Stomach (tissue), 9 donors: ENCODE measurements around the gene NOP56. TPM values are rescaled to one million over a fixed set of nuclear protein-coding genes. Genes with fewer than 3 reads are reported as not detected.

Experiments
- DNase-seq, 2 donors: peaks; one replicate each; pipeline versions ENCODE4 v3.0.0 to v3.0.0-alpha.2; 2013 to 2019
- H3K27ac ChIP-seq, 5 donors: fragments of 200-600 bp in 4 of 5; sonication (generic) in 4 of 5; one replicate each; pipeline ENCODE4 v1.5.1; 2013 to 2019; ENCODE audit warnings: mild to moderate bottlenecking in 1 of 5, moderate library complexity in 1 of 5
- H3K27me3 ChIP-seq, 3 donors: fragments of 200-600 bp; sonication (generic); one replicate each; pipeline ENCODE4 v1.5.1; 2017 to 2019; ENCODE audit warnings: mixed run types in 1 of 3
- H3K36me3 ChIP-seq, 4 donors: fragments of 200-600 bp; sonication (generic); 1 replicate in 3 of 4; 2 replicates in 1 of 4; pipeline ENCODE4 v1.5.1; 2016 to 2019
- H3K4me1 ChIP-seq, 4 donors: fragments of 200-600 bp; sonication (generic); one replicate each; pipeline ENCODE4 v1.5.1; 2016 to 2019
- H3K4me3 ChIP-seq, 4 donors: fragments of 200-600 bp; sonication (generic) in 3 of 4; one replicate each; pipeline ENCODE4 v1.5.1; 2016 to 2019; ENCODE audit warnings: mild to moderate bottlenecking in 1 of 4
- H3K9me3 ChIP-seq, 4 donors: fragments of 200-600 bp; sonication (generic); one replicate each; pipeline ENCODE4 v1.5.1; 2016 to 2019
- CTCF ChIP-seq, 7 experiments: fragments of 450-650 bp in 4 of 7; fragments of 200-600 bp in 3 of 7; sonication (generic) in 3 of 7; IDR thresholded peaks; one replicate each; pipeline ENCODE4 v1.5.1; 2016 to 2019; ENCODE audit warnings: antibody characterized with exemption in 7 of 7, control low read depth in 2 of 7, mild to moderate bottlenecking in 1 of 7
- EP300 ChIP-seq: sonication (generic); formaldehyde crosslinking; IDR thresholded peaks from one replicate; pipeline ENCODE4 v1.6.1; 2017; ENCODE audit warnings: antibody characterized with exemption
- POLR2A ChIP-seq, 4 donors: fragments of 450-650 bp; IDR thresholded peaks; one replicate each; pipeline ENCODE4 v1.6.1; 2016; ENCODE audit warnings: antibody characterized with exemption in 4 of 4, control low read depth in 2 of 4, mild to moderate bottlenecking in 1 of 4, moderate library complexity in 1 of 4
- POLR2AphosphoS5 ChIP-seq, 3 donors: sonication (generic); formaldehyde crosslinking; IDR thresholded peaks; one replicate each; pipeline ENCODE4 v1.6.1; 2016; ENCODE audit warnings: antibody characterized with exemption in 3 of 3
- WGBS, 5 donors: extraction: QIAGEN DNeasy Blood & Tissue Kit in 3 of 5; methylation state at CpG; one replicate each; pipeline versions ENCODE4 v1.1.5 to v1.1.7; 2013 to 2018; 5-methylcytosine and 5-hydroxymethylcytosine counted together
- intact Hi-C: fragments of 100-400 bp; cut with DNase I; formaldehyde crosslinking; loops from one replicate; pipeline ENCODE4 v1.15.1; 2023; ENCODE audit warnings: low total_unique reads
- polyA plus RNA-seq, 3 donors: library from polyadenylated mRNA; stranded (reverse); fragments of 200-250 nt; gene quantifications; one replicate each; pipeline ENCODE4 v1.2.3, GENCODE V29; 2013
- total RNA-seq, 5 donors: library from RNA; depleted of rRNA; stranded (reverse); fragments of >200 nt; gene quantifications; one replicate each; pipeline versions ENCODE4 v1.1.0 to v1.2.3, GENCODE V29; 2014 to 2016
- donor health status: healthy with polysubstance abuse.
- donor health status: Bipolar disorder and iron deficiency.
- donor health status: healthy.

NOP56 gene
- total and polyA plus RNA-seq, 8 donors = 42.4 to 157 (median 98.8) TPM

- peaks cover 0 to 5% (median 0%) of the 10 kb centered on the region in 4 donors for H3K4me1 ChIP-seq
- whole genome bisulfite sequencing, 5 donors = 50 to 100% (median 94%) methylated on average over 1 of the region's 1 CpG
- H3K9me3 ChIP-seq = no peaks in the 10 kb centered on the region
- H3K27me3 ChIP-seq = no peaks in the 10 kb centered on the region
- no peak for TF ChIP-seq EP300
- no peak for TF ChIP-seq POLR2AphosphoS5 (IDR thresholded peaks at IDR 0.05)
- no peak for TF ChIP-seq CTCF (IDR thresholded peaks at IDR 0.05)
- no peak for TF ChIP-seq POLR2A (IDR thresholded peaks at IDR 0.05)
- DNase-seq = no peak
- intact Hi-C loops = loop anchor here (10.0 kb wide), 1 partner anchor 109 kb away; the partner anchor contains the start of gene TMC2
- H3K27ac ChIP-seq = no peak overlapping the region
- peaks cover 0 to 15% (median 0%) of the 10 kb centered on the region in 4 donors for H3K36me3 ChIP-seq
- no peak overlapping the region for H3K4me3 ChIP-seq
Measured at GRCh38 chr20:2643708-2644107, 8.7 kb upstream of the NOP56 start.

- H3K36me3 ChIP-seq = peaks cover 38 to 42% (median 40%) of the 10 kb centered on the region in 4 donors
- H3K27ac ChIP-seq = peak overlapping the region; percentile 81 to 95 (median 91)
- intact Hi-C loops = no loop called here
- TF ChIP-seq CTCF (IDR thresholded peaks at IDR 0.05) = no peak
- no peak for TF ChIP-seq POLR2AphosphoS5 (IDR thresholded peaks at IDR 0.05)
- no peak for TF ChIP-seq EP300
- no peak for TF ChIP-seq POLR2A (IDR thresholded peaks at IDR 0.05)
- no peaks in the 10 kb centered on the region for H3K9me3 ChIP-seq
- H3K27me3 ChIP-seq = no peaks in the 10 kb centered on the region
- peak overlapping the region; percentile 88 to 100 (median 92) for H3K4me3 ChIP-seq
- WGBS, 5 donors = 0 to 2% (median 1%) methylated on average over 39 to 56 of the region's 56 CpGs
- H3K4me1 ChIP-seq = peaks cover 20 to 42% (median 32%) of the 10 kb centered on the region in 4 donors
- DNase-seq = no peak
Measured at GRCh38 chr20:2652724-2653555, 508 bp downstream of the NOP56 start.

GRCh38 chr20:2653556-2654383 lies 1.3 kb downstream of the NOP56 start:
- H3K4me3 ChIP-seq = peak overlapping the region; percentile 88 to 100 (median 92)
- no peak for DNase-seq
- H3K27ac ChIP-seq = peak overlapping the region in 3 of 5 donors; percentile 89 to 95 (median 92)
- no peaks in the 10 kb centered on the region for H3K27me3 ChIP-seq
- H3K4me1 ChIP-seq = peaks cover 20 to 42% (median 32%) of the 10 kb centered on the region in 4 donors
- intact Hi-C loops = no loop called here
- 20 to 29% (median 24%) methylated on average over 24 of the region's 24 CpGs for WGBS, 5 donors
- no peaks in the 10 kb centered on the region for H3K9me3 ChIP-seq
- TF ChIP-seq POLR2A (IDR thresholded peaks at IDR 0.05) (no peak), CTCF (IDR thresholded peaks at IDR 0.05) (no peak), EP300 (no peak), POLR2AphosphoS5 (IDR thresholded peaks at IDR 0.05) (no peak)
- peaks cover 47 to 50% (median 49%) of the 10 kb centered on the region in 4 donors for H3K36me3 ChIP-seq

GRCh38 chr20:2654384-2654822 lies 2.0 kb downstream of the NOP56 start:
- Histone ChIP-seq H3K9me3 (no peaks in the 10 kb centered on the region), H3K36me3 (peaks cover 47 to 56% (median 55%) of the 10 kb centered on the region in 4 donors)
- WGBS, 5 donors = 77 to 85% (median 81%) methylated on average over 9 of the region's 9 CpGs

More at GRCh38 chr20:2654384-2654822, 2.0 kb downstream of the NOP56 start:
- no peaks in the 10 kb centered on the region for H3K27me3 ChIP-seq
- no peak for TF ChIP-seq EP300
- TF ChIP-seq CTCF (IDR thresholded peaks at IDR 0.05) = no peak
- no peak for TF ChIP-seq POLR2A (IDR thresholded peaks at IDR 0.05)
- TF ChIP-seq POLR2AphosphoS5 (IDR thresholded peaks at IDR 0.05) = no peak
- H3K27ac ChIP-seq = no peak overlapping the region
- no peak for DNase-seq
- H3K4me3 ChIP-seq = peak overlapping the region in 3 of 4 donors; percentile 88 to 100 (median 91)
- intact Hi-C loops = no loop called here
- H3K4me1 ChIP-seq = peaks cover 20 to 42% (median 32%) of the 10 kb centered on the region in 4 donors
